Transverse colon (tissue), 3 donors: ENCODE data around the gene CREBBP.

Experiments
- POLR2A ChIP-seq: fragments of 450-650 bp; IDR thresholded peaks from one replicate; pipeline ENCODE4 v1.6.1; 2016; ENCODE audit warnings: antibody characterized with exemption, mild to moderate bottlenecking, moderate library complexity
- POLR2AphosphoS5 ChIP-seq, 3 donors: sonication (generic); formaldehyde crosslinking; IDR thresholded peaks; one replicate each; pipeline ENCODE4 v1.6.1; 2016; ENCODE audit warnings: antibody characterized with exemption in 3 of 3

DNA sequence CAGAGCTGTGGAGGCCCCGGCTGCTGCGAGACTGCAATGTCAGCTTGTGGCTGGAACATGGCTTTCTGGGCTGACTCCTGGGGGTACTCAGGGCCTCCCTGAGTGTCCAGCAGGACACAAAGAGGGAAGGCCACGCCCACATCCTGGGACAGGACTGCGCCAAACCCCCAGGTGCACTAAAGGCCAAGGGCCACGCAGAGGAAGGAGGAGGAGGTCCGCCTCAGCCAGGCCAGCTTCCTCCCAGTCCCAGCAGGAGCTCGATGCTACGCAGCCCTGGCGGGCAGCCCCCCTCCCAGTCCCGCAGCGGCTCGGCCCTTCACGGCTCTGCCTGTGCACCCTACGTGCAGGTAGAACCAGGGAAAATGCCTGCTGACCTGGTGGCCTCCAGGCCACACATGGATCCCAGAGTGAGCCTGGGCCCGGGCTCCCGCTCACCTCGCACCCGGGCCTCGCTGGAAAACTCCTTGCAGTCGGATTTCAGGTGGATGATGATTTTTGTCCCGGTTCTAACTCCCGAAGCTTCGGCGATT is 204.8 kb downstream of the CREBBP start:
- TF ChIP-seq POLR2AphosphoS5 (IDR thresholded peaks at IDR 0.05) (no peak), POLR2A (no peak)
